Activated naive CD4-positive, alpha-beta T cell treated with anti-CD3 and anti-CD28 coated beads for 36 hours (primary cell): Measurements from ENCODE around the gene ALDH1A3. TPM values are rescaled to one million over a fixed set of nuclear protein-coding genes. Genes with fewer than 3 reads are reported as not detected.

Experiments
- CTCF ChIA-PET: fragments of 350-600 bp; sonication (Branson Sonifier 250); formaldehyde crosslinking; loops from one replicate; lab custom pipeline; 2021; ENCODE audit warnings: antibody characterized with exemption; lab: Charles Lee
- DNase-seq: peaks from one replicate; pipeline ENCODE4 v3.0.0-alpha.2; 2020
- H3K27ac Mint-ChIP-seq: one replicate; pipeline ENCODE4 v1.8.0; 2021; ENCODE audit warnings: mild to moderate bottlenecking, mixed read lengths
- H3K27me3 Mint-ChIP-seq: one replicate; pipeline ENCODE4 v1.8.0; 2021; ENCODE audit warnings: low read depth, mixed read lengths
- H3K36me3 Mint-ChIP-seq: one replicate; pipeline ENCODE4 v1.8.0; 2021; ENCODE audit warnings: low read depth, mixed read lengths
- H3K4me1 Mint-ChIP-seq: one replicate; pipeline ENCODE4 v1.8.0; 2021; ENCODE audit warnings: low read depth, mixed read lengths
- H3K4me3 Mint-ChIP-seq: one replicate; pipeline ENCODE4 v1.8.0; 2021; ENCODE audit warnings: mild to moderate bottlenecking, moderate library complexity, mixed read lengths
- H3K9me3 Mint-ChIP-seq: one replicate; pipeline ENCODE4 v1.8.0; 2021; ENCODE audit warnings: mixed read lengths
- intact Hi-C: fragments of 100-400 bp; cut with micrococcal nuclease; formaldehyde crosslinking; loops from one replicate; pipeline ENCODE4 v1.15.1; 2023
- total RNA-seq, 2 experiments: library from RNA; stranded (reverse); gene quantifications; one replicate each; pipeline ENCODE4 v1.2.3, GENCODE V29; 2021

ALDH1A3 gene
- total RNA-seq, 2 experiments from 2014 or later, result not detected

DNA sequence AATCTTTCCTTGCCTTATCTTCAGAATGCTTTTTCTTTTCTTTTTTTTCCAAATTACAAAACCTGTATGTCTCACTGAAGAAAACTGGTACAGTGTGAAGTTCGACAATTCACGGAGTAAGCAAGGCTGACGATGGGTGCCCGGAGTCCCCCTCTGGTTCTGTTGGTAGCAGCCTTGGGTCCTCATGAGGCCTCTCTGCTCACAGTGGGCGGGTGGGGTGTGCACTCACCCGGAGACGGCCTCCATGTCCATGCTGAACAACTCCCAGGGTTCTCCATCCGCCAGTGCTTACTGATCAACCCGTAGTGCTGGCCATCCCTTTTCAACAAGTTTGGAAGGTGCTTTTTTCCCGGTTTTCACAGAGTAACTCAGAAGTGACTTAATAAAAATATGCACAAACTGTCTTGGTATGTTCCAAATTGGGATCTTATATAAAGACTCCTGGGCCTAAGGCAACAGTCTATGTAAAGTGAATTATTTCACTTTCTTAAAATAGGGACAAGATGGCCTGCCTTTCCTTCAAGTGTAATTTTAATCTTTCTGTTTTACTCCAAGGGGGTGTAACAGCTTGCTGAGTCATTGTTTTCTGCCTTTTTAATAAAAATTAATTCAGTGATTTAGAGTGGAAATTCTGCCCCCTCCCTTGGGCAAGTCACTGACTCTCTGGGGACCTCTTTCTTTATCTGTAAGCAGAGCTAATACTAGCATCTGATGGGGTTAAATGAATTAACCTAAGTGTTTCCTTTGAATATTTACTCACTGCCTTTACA is 63.2 kb downstream of the ALDH1A3 start:
- no peak overlapping the region for H3K27ac Mint-ChIP-seq
- CTCF ChIA-PET, result interaction anchor here (0.9 to 1.9 kb wide), 2 partner anchors 9 to 65 kb away, joined by 3 to 6 read pairs; no protein-coding TSS in a partner anchor

GRCh38 chr15:100944244-100944895 is 64.7 kb downstream of the ALDH1A3 start:
- H3K9me3 Mint-ChIP-seq, result no peaks in the 10 kb centered on the region
- H3K4me3 Mint-ChIP-seq, result no peak overlapping the region
- no peaks in the 10 kb centered on the region for H3K4me1 Mint-ChIP-seq
- CTCF ChIA-PET, result interaction anchor here (1.9 kb wide), 1 partner anchor 64 kb away, joined by 6 read pairs; no protein-coding TSS in a partner anchor
- H3K27ac Mint-ChIP-seq, result no peak overlapping the region
- no peak for DNase-seq
- intact Hi-C loops, result no loop called here
- H3K36me3 Mint-ChIP-seq, result no peaks in the 10 kb centered on the region
- H3K27me3 Mint-ChIP-seq, result peaks cover 7% of the 10 kb centered on the region

More for the DNA sequence above, 63.2 kb downstream of the ALDH1A3 start:
- Mint-ChIP-seq H3K4me3 (no peak overlapping the region), H3K4me1 (no peaks in the 10 kb centered on the region), H3K36me3 (no peaks in the 10 kb centered on the region), H3K9me3 (no peaks in the 10 kb centered on the region), H3K27me3 (no peaks in the 10 kb centered on the region)
- intact Hi-C loops, result no loop called here
- DNase-seq, result no peak

GRCh38 chr15:100944986-100945385 is 65.4 kb downstream of the ALDH1A3 start:
- peaks cover 7% of the 10 kb centered on the region for H3K27me3 Mint-ChIP-seq
- H3K9me3 Mint-ChIP-seq, result no peaks in the 10 kb centered on the region
- no peaks in the 10 kb centered on the region for H3K36me3 Mint-ChIP-seq
- intact Hi-C loops, result no loop called here
- H3K4me3 Mint-ChIP-seq, result no peak overlapping the region
- no peak overlapping the region for H3K27ac Mint-ChIP-seq
- no peaks in the 10 kb centered on the region for H3K4me1 Mint-ChIP-seq
- DNase-seq, result no peak
- CTCF ChIA-PET, result interaction anchor here (0.6 to 1.9 kb wide), 3 partner anchors 63 to 192 kb away, joined by 3 to 6 read pairs (median 3); no protein-coding TSS in a partner anchor

- no peak for DNase-seq
- no peaks in the 10 kb centered on the region for H3K9me3 Mint-ChIP-seq
- H3K4me1 Mint-ChIP-seq, result no peaks in the 10 kb centered on the region
- intact Hi-C loops, result no loop called here
- no peaks in the 10 kb centered on the region for H3K36me3 Mint-ChIP-seq
- peaks cover 11% of the 10 kb centered on the region for H3K27me3 Mint-ChIP-seq
- CTCF ChIA-PET, result interaction anchor here (1.3 to 1.5 kb wide), 2 partner anchors 61 to 321 kb away, joined by 3 to 4 read pairs; no protein-coding TSS in a partner anchor
- no peak overlapping the region for H3K4me3 Mint-ChIP-seq
- H3K27ac Mint-ChIP-seq, result no peak overlapping the region
These were observed 68.3 kb downstream of the ALDH1A3 start for GRCh38 chr15:100947760-100948429.

GRCh38 chr15:100948430-100948762 is 68.8 kb downstream of the ALDH1A3 start:
- no peaks in the 10 kb centered on the region for H3K9me3 Mint-ChIP-seq
- DNase-seq, result no peak
- H3K36me3 Mint-ChIP-seq, result no peaks in the 10 kb centered on the region
- H3K4me1 Mint-ChIP-seq, result no peaks in the 10 kb centered on the region
- no peak overlapping the region for H3K27ac Mint-ChIP-seq
- H3K4me3 Mint-ChIP-seq, result no peak overlapping the region
- intact Hi-C loops, result no loop called here
- CTCF ChIA-PET, result interaction anchor here (1.3 kb wide), 1 partner anchor 60 kb away, joined by 3 read pairs; no protein-coding TSS in a partner anchor
- peaks cover 11% of the 10 kb centered on the region for H3K27me3 Mint-ChIP-seq

DNA sequence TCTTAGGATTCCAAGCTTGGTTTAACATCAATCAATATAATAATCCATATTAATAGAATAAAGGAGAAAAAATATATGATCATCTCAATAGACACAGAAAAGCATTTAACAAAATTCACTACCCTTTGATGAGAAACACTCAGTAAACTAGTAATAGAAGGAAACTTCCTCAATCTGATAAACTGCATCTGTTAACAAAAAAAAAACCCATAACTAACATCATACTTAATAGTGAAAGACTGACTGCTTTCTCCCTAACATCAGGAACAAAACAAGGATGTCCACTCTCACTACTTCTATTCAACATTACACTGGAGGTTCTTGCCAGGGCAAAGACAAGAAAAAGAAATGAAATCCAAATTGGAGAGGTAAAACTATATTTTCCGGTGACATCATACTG is 70.1 kb downstream of the ALDH1A3 start:
- intact Hi-C loops, result no loop called here
- DNase-seq, result no peak
- H3K9me3 Mint-ChIP-seq, result no peaks in the 10 kb centered on the region
- peaks cover 11% of the 10 kb centered on the region for H3K27me3 Mint-ChIP-seq
- no peak overlapping the region for H3K4me3 Mint-ChIP-seq
- H3K4me1 Mint-ChIP-seq, result no peaks in the 10 kb centered on the region
- no peaks in the 10 kb centered on the region for H3K36me3 Mint-ChIP-seq
- CTCF ChIA-PET, result no interaction called here
- H3K27ac Mint-ChIP-seq, result no peak overlapping the region

- CTCF ChIA-PET, result interaction anchor here (1.0 kb wide), 1 partner anchor 23 kb away, joined by 3 read pairs; no protein-coding TSS in a partner anchor
These were observed 72.3 kb downstream of the ALDH1A3 start for GRCh38 chr15:100951965-100952364.

GRCh38 chr15:100952566-100952965 is 72.9 kb downstream of the ALDH1A3 start:
- H3K27ac Mint-ChIP-seq, result no peak overlapping the region
- no peak for DNase-seq
- H3K4me1 Mint-ChIP-seq, result no peaks in the 10 kb centered on the region
- H3K4me3 Mint-ChIP-seq, result no peak overlapping the region
- no peaks in the 10 kb centered on the region for H3K9me3 Mint-ChIP-seq
- CTCF ChIA-PET, result interaction anchor here (1.0 kb wide), 1 partner anchor 24 kb away, joined by 3 read pairs; no protein-coding TSS in a partner anchor
- intact Hi-C loops, result no loop called here
- H3K36me3 Mint-ChIP-seq, result no peaks in the 10 kb centered on the region
- peaks cover 14% of the 10 kb centered on the region for H3K27me3 Mint-ChIP-seq

More at GRCh38 chr15:100951965-100952364, 72.3 kb downstream of the ALDH1A3 start:
- Mint-ChIP-seq H3K9me3 (no peaks in the 10 kb centered on the region), H3K27ac (no peak overlapping the region), H3K36me3 (no peaks in the 10 kb centered on the region), H3K4me1 (no peaks in the 10 kb centered on the region), H3K27me3 (peaks cover 14% of the 10 kb centered on the region), H3K4me3 (no peak overlapping the region)
- intact Hi-C loops, result no loop called here
- no peak for DNase-seq

- Mint-ChIP-seq H3K27ac (no peak overlapping the region), H3K27me3 (peaks cover 27% of the 10 kb centered on the region), H3K4me1 (no peaks in the 10 kb centered on the region), H3K4me3 (no peak overlapping the region), H3K9me3 (no peaks in the 10 kb centered on the region), H3K36me3 (no peaks in the 10 kb centered on the region)
- DNase-seq, result no peak
- intact Hi-C loops, result no loop called here
- CTCF ChIA-PET, result interaction anchor here (1.0 kb wide), 1 partner anchor 40 kb away, joined by 5 read pairs; no protein-coding TSS in a partner anchor
These were observed 78.9 kb downstream of the ALDH1A3 start for GRCh38 chr15:100958326-100959065.

- Mint-ChIP-seq H3K9me3 (no peaks in the 10 kb centered on the region), H3K27me3 (peaks cover 27% of the 10 kb centered on the region), H3K27ac (no peak overlapping the region), H3K36me3 (no peaks in the 10 kb centered on the region), H3K4me1 (no peaks in the 10 kb centered on the region), H3K4me3 (no peak overlapping the region)
- no peak for DNase-seq
- CTCF ChIA-PET, result no interaction called here
- intact Hi-C loops, result no loop called here
These were observed 79.7 kb downstream of the ALDH1A3 start for GRCh38 chr15:100959066-100960050.
